Measurements from ENCODE around the gene RINL.

RINL gene

GRCh38 chr19:38819231-38819920 is 58.7 kb downstream of the RINL start:
- no peak for TF ChIP-seq CTCF (IDR thresholded peaks at IDR 0.05; ENCODE audit: control insufficient read depth, insufficient read depth, low read depth, low read length, missing control alignments)
- no peak for DNase-seq (ENCODE audit: low read depth)
- no peak overlapping the region for H3K4me3 ChIP-seq (ENCODE audit: control insufficient read depth, low read depth, low read length)

Measured in AG09309 (cell line).